Heart right ventricle (tissue), 16 donors: ENCODE results near the gene CCDC86. TPM values are rescaled to one million over a fixed set of nuclear protein-coding genes. Genes with fewer than 3 reads are reported as not detected.

ENCODE experiments used
- ATAC-seq, 8 donors: fragments of 200-7000 bp; cut with Tn5 transposase; one replicate each; pipeline ENCODE4 v1.9.1; 2020; ENCODE audit warnings: mild to moderate bottlenecking in 8 of 8, moderate library complexity in 8 of 8, moderate number of reproducible peaks in 1 of 8
- DNase-seq, 2 donors: peaks; one replicate each; pipeline ENCODE4 v3.0.0-alpha.2; 2020
- H3K27ac ChIP-seq, 10 donors: fragments of 200-600 bp; sonication (generic) in 2 of 10; one replicate each; pipeline versions ENCODE4 v1.5.0 to v1.8.0; 2020 to 2022; ENCODE audit warnings: mild to moderate bottlenecking in 3 of 10
- H3K27me3 ChIP-seq, 7 donors: fragments of 200-600 bp; one replicate each; pipeline ENCODE4 v1.8.0; 2021 to 2022; ENCODE audit warnings: mild to moderate bottlenecking in 2 of 7
- H3K36me3 ChIP-seq, 9 donors: fragments of 200-600 bp; sonication (generic) in 1 of 9; one replicate each; pipeline versions ENCODE4 v1.5.0 to v1.8.0; 2020 to 2022; ENCODE audit warnings: mild to moderate bottlenecking in 2 of 9
- H3K4me1 ChIP-seq, 9 donors: fragments of 200-600 bp; sonication (generic) in 1 of 9; one replicate each; pipeline versions ENCODE4 v1.5.0 to v1.8.0; 2020 to 2022; ENCODE audit warnings: mild to moderate bottlenecking in 4 of 9
- H3K4me3 ChIP-seq, 10 donors: fragments of 200-600 bp; sonication (generic) in 2 of 10; one replicate each; pipeline versions ENCODE4 v1.5.0 to v1.8.0; 2020 to 2022; ENCODE audit warnings: mild to moderate bottlenecking in 7 of 10, moderate library complexity in 2 of 10
- H3K9me3 ChIP-seq, 11 donors: fragments of 200-600 bp in 10 of 11; sonication (generic) in 2 of 11; one replicate each; pipeline versions ENCODE4 v1.5.0 to v1.8.0; 2013 to 2022; ENCODE audit warnings: mild to moderate bottlenecking in 2 of 11, control low read depth in 1 of 11, moderate library complexity in 1 of 11
- WGBS, 2 donors: extraction: QIAGEN DNeasy Blood & Tissue Kit; methylation state at CpG; one replicate each; pipeline ENCODE4 v1.1.7; 2013; ENCODE audit warnings: inconsistent platforms in 1 of 2; 5-methylcytosine and 5-hydroxymethylcytosine counted together
- intact Hi-C, 10 donors: fragments of 100-400 bp; cut with DNase I; formaldehyde crosslinking; loops; one replicate each; pipeline versions ENCODE4 v1.11.1 to v1.14.2; 2022
- polyA plus RNA-seq, 2 donors: library from polyadenylated mRNA; stranded (reverse); fragments of 200-250 nt; gene quantifications; one replicate each; pipeline ENCODE4 v1.2.3, GENCODE V29; 2013
- total RNA-seq, 10 donors: library from RNA; stranded (reverse); fragmentation: NEBNext Ultra II Directional in 3 of 10; extraction: Animal tissue kit (Norgen Biotek cat#: 25700) in 3 of 10; gene quantifications; one replicate each; pipeline versions ENCODE4 v1.2.1 to v1.2.4, GENCODE V29; 2021 to 2023
- TF ChIP-seq, protein P1 (sequence below), 9 donors: fragments of 200-600 bp; sonication (generic) in 2 of 9; IDR thresholded peaks; one replicate each; pipeline versions ENCODE4 v1.5.0 to v1.8.0; 2021 to 2022; ENCODE audit warnings: antibody characterized with exemption in 9 of 9, mild to moderate bottlenecking in 5 of 9, moderate library complexity in 1 of 9
- donor health status: Arrhythmogenic right ventricular cardiomyopathy.
- donor health status: ischemic (EF 13 %, LVEDD 7.1; RV severe dilation, severe dysfunction).
- donor health status: healthy with polysubstance abuse.
- donor health status: DM: no; HTN: yes; CAD: no.
- donor health status: DM: no; HTN: no; CAD: no.
- donor health status: ischemic (EF 25% LVEDD 6.9; RV normal size, moderate dysfunction).
- donor health status: ischemic (EF 25% LVEDD 5.7; RV mildly dilated, moderate dysfunction).
- donor health status: healthy.
- donor health status: DM: yes; HTN: yes; CAD: no.
- donor health status: Ischemic cardiomyopathy.
- donor health status: ischemic (EF 35%, LVEDD 5.7; RV mildly dilated, moderate dysfunction).
- donor health status: nonischemic (EF 11% LVEDD 7.7; RV severe dilation, severe dysfunction).
- donor health status: DM: yes; HTN: yes; CAD: no.
- donor health status: PGD.
- donor health status: ischemic (EF 29% LVEDD 5.4; RV normal size, mild dysfunction).
- donor health status: nonischemic (EF 23%, LVEDD 6.1; RV moderate dilation, normal function).

Gene CCDC86
- total and polyA plus RNA-seq, 12 donors, result 6.6 to 26.5 (median 9.2) TPM

DNA sequence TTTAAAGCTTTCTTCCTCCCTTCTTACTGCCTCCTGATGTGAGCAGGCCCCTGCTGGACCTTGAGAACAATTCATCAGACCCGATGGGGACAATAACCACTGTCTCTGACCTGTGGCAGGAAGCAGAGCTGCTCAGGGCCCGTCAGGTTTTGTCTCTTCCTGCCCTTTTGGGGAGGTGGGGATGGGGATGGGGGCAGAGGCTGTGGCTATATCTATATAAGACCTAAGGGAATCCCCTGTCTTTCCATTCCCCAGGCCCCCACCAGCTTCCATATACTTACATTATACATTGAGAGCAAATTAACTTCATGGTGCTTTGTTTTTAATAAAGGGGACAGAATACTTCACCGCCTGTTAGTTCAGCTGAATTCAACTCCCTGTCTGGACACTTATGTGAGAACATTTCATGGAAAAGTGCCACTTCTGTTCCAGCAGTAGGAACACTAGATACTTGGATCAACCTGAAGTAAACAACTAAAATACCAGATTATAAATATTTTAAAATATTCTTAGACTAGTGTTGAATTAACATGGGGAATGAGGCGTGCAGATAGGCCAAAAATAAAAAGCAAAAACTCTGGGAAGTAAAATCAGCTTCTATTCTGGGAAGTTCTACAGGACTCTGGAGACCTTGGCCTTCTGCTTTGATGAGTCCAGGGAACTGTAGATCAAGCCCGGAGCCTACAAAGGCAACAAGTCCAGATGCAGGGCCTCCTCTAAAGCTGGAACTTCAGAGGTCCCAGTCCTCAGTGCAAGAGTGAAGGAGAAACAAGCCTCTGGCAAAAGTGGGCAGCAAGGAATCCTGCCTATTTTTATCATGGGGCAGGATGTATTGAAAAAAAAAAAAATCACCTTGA lies 36.6 kb downstream of the CCDC86 start:
- TF ChIP-seq, protein P1, sequence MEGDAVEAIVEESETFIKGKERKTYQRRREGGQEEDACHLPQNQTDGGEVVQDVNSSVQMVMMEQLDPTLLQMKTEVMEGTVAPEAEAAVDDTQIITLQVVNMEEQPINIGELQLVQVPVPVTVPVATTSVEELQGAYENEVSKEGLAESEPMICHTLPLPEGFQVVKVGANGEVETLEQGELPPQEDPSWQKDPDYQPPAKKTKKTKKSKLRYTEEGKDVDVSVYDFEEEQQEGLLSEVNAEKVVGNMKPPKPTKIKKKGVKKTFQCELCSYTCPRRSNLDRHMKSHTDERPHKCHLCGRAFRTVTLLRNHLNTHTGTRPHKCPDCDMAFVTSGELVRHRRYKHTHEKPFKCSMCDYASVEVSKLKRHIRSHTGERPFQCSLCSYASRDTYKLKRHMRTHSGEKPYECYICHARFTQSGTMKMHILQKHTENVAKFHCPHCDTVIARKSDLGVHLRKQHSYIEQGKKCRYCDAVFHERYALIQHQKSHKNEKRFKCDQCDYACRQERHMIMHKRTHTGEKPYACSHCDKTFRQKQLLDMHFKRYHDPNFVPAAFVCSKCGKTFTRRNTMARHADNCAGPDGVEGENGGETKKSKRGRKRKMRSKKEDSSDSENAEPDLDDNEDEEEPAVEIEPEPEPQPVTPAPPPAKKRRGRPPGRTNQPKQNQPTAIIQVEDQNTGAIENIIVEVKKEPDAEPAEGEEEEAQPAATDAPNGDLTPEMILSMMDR (IDR thresholded peaks at IDR 0.05), result no peak
- Histone ChIP-seq H3K27ac (peak overlapping the region in 9 of 10 donors; percentile 26 to 85 (median 66)), H3K36me3 (peaks cover 0 to 38% (median 0%) of the 10 kb centered on the region in 9 donors), H3K4me1 (peaks cover 0 to 40% (median 17%) of the 10 kb centered on the region in 9 donors), H3K27me3 (no peaks in the 10 kb centered on the region), H3K9me3 (no peaks in the 10 kb centered on the region), H3K4me3 (no peak overlapping the region)
- ATAC-seq, result peak; percentile 55 to 87 (median 82)
- intact Hi-C loops, result loop anchor here in 3 of 10 donors (5.0 kb wide), 1 partner anchor 36 kb away; the partner anchor contains the start of gene CCDC86 (in 3 of the 3)
- peak in 1 of 2 donors; percentile 48 for DNase-seq
- 54 to 70% methylated on average over 5 of the region's 5 CpGs for WGBS, 2 donors

- no peak for ATAC-seq
- DNase-seq, result no peak
- Histone ChIP-seq H3K27ac (peak overlapping the region in 8 of 10 donors; percentile 2 to 85 (median 42)), H3K4me3 (no peak overlapping the region), H3K36me3 (peaks cover 0 to 38% (median 0%) of the 10 kb centered on the region in 9 donors), H3K27me3 (no peaks in the 10 kb centered on the region), H3K9me3 (no peaks in the 10 kb centered on the region), H3K4me1 (peaks cover 0 to 36% (median 15%) of the 10 kb centered on the region in 9 donors)
- 87 to 97% methylated on average over 1 of the region's 1 CpG for WGBS, 2 donors
- TF ChIP-seq, protein P1 (IDR thresholded peaks at IDR 0.05), result no peak
- intact Hi-C loops, result loop anchor here in 3 of 10 donors (5.0 kb wide), 1 partner anchor 37 kb away; the partner anchor contains the start of gene CCDC86 (in 3 of the 3)
Measured at GRCh38 chr11:60879104-60879503, 37.2 kb downstream of the CCDC86 start.

GRCh38 chr11:60879971-60880588 lies 38.2 kb downstream of the CCDC86 start:
- Histone ChIP-seq H3K27me3 (no peaks in the 10 kb centered on the region), H3K36me3 (peaks cover 0 to 38% (median 0%) of the 10 kb centered on the region in 9 donors), H3K9me3 (no peaks in the 10 kb centered on the region), H3K27ac (no peak overlapping the region), H3K4me1 (peaks cover 0 to 30% (median 15%) of the 10 kb centered on the region in 9 donors), H3K4me3 (no peak overlapping the region)
- TF ChIP-seq, protein P1 (IDR thresholded peaks at IDR 0.05), result no peak
- no peak for ATAC-seq
- DNase-seq, result no peak
- intact Hi-C loops, result loop anchor here in 3 of 10 donors (5.0 kb wide), 1 partner anchor 38 kb away; the partner anchor contains the start of gene CCDC86 (in 3 of the 3)
- WGBS, 2 donors, result 89 to 93% methylated on average over 5 of the region's 5 CpGs

GRCh38 chr11:60880643-60881282 lies 38.9 kb downstream of the CCDC86 start:
- Histone ChIP-seq H3K27ac (no peak overlapping the region), H3K4me3 (no peak overlapping the region), H3K36me3 (peaks cover 0 to 38% (median 0%) of the 10 kb centered on the region in 9 donors), H3K4me1 (peaks cover 0 to 30% (median 15%) of the 10 kb centered on the region in 9 donors), H3K27me3 (no peaks in the 10 kb centered on the region), H3K9me3 (no peaks in the 10 kb centered on the region)
- DNase-seq (no peak), ATAC-seq (peak in 1 of 8 donors; percentile 42)
- intact Hi-C loops, result no loop called here
- WGBS, 2 donors, result 62 to 72% methylated on average over 8 of the region's 8 CpGs
- TF ChIP-seq, protein P1 (IDR thresholded peaks at IDR 0.05), result no peak
